GOT3 (cell line): Measurements from ENCODE around the gene MAPK1.
"Not testable (repeated sequence)": the region's sequence is repeated elsewhere in the genome, so short reads cannot be mapped to it uniquely, and the experiment has no call there.

Experiments used
- DNase-seq: peaks from one replicate; lab custom pipeline; 2025; ENCODE audit warnings: mixed read lengths; lab: John Stamatoyannopoulos, UW

Gene MAPK1

GRCh38 chr22:21754523-21754922, 112.9 kb downstream of the MAPK1 start:
- DNase-seq: no peak

GRCh38 chr22:21753374-21754111, 113.9 kb downstream of the MAPK1 start:
- no peak for DNase-seq

- DNase-seq: no peak
These were observed 115.2 kb downstream of the MAPK1 start for GRCh38 chr22:21752276-21752675.

DNA sequence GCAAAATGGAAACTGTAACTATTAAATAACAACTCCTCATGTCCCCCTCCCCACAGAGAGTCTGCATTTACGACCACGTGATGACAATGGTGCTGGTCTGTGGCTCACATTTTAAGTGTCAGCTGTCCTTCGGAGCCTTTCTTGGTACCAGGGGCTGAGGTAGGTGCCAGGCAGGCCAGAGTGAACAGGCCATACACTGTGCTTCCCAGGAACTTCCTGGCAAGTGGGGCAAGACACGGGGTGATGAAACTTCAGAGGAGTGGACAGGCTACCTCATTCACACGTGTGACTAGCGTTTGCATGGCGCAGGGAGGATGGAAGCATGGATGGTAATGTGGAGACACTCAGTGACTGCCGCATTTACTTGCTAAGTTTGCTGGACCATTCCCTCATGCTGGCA, 121.5 kb downstream of the MAPK1 start:
- no peak for DNase-seq

DNA sequence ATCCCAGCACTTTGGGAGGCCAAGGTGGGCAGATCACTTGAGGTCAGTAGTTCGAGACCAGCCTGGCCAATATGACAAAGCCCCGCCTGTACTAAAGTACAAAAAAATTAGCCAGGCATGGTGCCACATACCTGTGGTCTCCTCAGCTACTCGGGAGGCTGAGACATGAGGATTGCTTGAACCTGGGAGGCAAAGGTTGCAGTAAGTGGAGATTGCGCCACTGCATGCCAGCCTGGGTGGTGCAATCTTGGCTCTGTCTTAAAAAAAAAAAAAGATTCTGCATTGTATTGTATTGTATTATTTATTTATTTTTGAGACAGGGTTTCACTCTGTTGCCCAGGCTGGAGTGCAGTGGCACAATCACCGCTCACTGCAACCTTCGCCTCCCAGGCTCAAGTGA, 122.5 kb downstream of the MAPK1 start:
- not testable (repeated sequence) for DNase-seq

DNA sequence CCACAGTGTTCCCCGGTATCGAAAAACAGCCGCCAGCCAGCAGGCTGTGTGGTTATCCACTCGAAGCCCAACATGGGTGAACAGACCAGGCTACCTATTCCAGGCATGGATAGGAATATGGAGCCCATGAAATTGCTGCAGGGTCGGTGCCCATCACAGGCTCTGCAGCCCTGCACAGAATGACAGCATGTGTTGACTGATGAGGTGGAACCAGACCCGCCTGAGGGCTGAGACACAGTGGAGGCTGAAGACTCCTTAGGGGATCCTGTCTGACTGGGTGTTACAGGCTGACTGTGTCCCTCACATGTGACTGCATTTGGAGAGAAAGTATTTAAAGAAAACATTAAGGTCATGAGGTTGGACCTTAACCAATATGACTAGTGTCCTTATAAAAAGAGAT, 125.7 kb downstream of the MAPK1 start:
- DNase-seq: no peak

DNA sequence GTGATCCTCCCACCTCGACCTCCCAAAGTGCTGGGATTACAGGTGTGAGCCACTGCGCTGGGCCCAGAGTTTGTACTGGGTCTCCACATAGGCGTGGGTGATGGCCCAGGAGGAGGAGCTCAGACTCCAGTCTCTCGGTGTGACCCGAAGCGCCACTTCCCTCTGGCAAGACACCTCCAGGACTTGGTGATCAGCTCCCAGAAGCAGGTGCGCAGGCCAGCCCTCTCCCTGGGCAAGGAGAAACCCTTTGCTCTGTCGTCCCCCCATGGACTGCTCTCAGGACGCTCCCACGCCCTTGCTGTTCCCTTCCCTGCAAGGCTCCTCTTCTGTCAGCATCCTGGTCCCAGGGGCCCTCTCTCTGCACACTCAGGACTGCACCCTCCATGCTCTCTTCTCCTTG, 126.4 kb downstream of the MAPK1 start:
- DNase-seq: no peak

GRCh38 chr22:21739828-21740377, 127.5 kb downstream of the MAPK1 start:
- no peak for DNase-seq

- DNase-seq: no peak
These were observed 128.5 kb downstream of the MAPK1 start for GRCh38 chr22:21738966-21739365.

- DNase-seq: no peak
These were observed 129.4 kb downstream of the MAPK1 start for GRCh38 chr22:21738081-21738480.

DNA sequence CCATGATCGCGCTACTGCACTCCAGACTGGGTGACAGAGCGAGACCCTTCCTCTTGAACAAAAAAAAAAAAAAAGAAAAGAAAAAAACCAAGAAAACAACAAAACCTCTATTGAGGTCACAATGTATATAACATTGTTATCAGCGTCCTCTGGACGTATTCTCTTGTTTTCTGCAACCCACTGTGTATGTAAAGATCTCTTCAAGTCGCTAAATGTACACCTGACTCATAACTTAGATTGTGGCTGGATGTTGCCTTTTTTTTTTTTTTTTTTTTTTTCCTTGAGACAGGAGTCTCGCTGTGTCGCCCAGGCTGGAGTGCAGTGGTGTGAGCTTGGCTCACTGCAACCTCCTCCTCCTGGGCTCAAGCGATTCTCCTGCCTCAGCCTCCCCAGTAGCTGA, 130.5 kb downstream of the MAPK1 start:
- DNase-seq: no peak

- DNase-seq: no peak
These were observed 131.3 kb downstream of the MAPK1 start for GRCh38 chr22:21736084-21736642.

DNA sequence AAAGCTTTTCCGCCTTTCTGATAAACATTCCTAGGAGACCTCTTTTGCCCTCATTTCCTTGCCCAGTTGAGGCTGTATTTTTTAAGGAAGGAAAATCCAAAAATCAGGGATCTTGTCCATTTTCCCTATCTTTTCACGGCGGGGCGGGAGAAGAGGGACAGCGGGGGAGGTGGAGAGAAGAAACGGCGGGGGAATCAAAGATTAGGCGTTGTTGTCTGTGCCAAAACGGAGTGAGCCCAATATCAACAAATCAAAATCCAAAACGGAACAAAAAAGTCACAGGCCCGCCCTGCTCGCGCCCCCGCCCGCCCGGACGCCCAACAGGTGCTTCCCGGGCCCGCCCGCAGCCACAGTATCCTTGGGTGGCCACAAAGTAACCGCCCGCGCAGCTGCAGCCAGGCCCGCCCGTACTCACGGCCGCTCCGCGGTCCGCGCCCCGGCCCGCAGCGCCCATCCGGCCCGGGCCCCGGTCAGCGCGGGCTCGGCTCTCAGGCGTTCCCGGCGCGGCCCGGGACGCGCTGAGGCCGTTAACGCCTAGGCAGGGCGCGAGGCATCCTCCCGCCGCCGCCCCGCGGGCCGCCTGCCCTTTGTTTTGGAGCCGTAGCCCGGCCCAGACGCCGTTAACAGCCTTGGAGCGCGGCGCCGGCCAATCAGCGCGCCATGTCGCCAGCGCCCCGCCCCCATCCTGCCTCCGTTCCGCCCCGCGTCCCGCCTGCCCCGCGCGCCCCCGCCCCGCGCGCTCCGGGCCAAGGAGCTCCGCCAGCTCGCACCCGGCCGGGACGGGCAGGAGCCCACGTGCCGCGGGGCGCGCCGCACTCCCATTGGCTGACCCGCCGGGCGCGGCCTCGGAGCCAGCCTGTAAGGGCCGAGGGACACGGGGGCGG, 132.0 kb downstream of the MAPK1 start, which contains the start of gene YPEL1:
YPEL1 (minus strand) TSS at position 595 of the 884 bp plus-strand sequence. CDS start 25,050 bp downstream, outside the sequence.
- peak; percentile 87 for DNase-seq

DNA sequence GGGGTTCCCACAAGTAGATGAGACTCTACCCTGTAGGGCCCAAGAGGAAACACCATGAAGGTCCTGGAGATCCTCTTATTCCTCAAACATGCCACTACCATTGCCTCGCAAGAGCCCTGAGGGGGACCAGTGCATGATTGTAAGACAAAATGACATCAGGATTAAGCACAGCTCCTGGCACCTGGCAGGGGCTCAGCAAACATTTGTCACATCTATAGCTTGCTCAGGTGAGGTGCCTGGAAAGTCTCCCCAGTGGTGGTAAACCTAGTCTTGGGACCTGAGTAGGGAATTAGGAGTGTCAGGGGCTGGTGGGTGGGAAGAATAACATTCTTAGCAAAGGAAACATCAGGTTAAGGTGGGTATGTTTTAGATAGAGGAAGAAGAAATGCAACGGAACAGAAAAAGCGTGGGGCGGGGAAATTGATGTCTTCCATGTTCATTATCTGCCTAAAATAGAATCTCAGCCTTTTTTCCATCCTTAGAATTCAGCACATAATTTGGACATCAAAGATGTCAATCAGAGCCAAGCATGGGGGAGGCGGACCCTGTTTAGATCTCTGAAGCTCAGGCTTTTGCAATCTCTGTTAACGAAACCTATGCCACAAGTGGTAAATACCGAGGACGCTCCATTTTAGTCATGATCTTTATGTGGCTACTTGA, 132.8 kb downstream of the MAPK1 start:
- no peak for DNase-seq

DNA sequence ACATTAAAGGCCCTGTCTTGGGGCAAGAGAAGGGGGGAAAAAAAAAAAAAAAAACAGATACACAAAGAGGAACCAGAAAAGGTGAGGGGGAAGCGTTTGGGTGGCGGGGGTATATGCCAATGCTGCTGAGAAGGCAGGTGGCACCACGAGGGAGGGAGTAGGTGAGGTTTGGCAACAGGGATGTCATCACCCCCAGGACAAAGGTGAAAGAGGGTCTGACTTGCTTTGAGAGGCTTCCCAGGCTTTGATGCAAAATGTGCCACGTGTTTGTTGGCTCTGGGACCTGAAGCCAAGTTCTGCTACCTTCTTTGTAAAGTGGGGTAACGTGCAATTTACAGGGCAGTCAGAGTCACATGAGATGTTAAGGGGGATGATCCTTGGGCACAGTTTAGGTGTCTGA, 135.9 kb downstream of the MAPK1 start:
- no peak for DNase-seq

DNA sequence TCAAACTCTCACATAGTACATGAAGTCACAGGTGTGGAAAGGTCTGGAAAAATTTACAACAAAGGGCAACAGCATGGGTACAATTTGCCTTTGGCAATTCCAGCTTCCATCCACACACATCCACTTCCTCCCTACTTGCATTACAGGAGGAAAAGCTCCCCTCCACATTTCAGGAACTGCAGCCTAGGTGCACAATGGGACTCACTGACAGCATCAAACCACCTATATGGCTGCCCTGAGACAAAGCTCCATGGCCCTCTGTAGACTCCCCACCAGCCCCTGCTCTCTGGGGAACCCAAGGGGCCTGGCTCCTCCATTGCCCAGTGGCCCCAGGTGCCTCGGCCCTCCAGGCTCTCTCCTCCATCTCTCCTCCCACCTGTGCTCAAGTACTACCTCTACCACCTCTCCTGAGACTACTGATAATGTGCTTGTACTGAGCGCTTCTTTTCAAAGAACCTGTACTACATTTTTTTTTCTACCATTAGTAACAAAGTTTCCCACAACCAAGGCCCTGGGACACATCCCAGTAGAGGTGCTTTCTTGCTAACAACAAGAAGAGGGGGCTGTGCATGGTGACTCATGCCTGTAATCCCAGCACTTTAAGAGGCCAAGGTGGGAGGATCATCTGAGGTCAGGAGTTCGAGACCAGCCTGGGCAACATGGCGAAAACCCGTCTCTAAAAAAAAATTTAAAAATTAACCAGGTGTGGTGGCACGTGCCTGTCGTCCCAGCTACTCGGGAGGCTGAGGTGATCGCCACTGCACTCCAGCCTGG, 136.7 kb downstream of the MAPK1 start:
- no peak for DNase-seq

GRCh38 chr22:21729184-21729583, 138.3 kb downstream of the MAPK1 start:
- DNase-seq: not testable (repeated sequence)

- DNase-seq: no peak
These were observed 139.2 kb downstream of the MAPK1 start for GRCh38 chr22:21728270-21728669.

DNA sequence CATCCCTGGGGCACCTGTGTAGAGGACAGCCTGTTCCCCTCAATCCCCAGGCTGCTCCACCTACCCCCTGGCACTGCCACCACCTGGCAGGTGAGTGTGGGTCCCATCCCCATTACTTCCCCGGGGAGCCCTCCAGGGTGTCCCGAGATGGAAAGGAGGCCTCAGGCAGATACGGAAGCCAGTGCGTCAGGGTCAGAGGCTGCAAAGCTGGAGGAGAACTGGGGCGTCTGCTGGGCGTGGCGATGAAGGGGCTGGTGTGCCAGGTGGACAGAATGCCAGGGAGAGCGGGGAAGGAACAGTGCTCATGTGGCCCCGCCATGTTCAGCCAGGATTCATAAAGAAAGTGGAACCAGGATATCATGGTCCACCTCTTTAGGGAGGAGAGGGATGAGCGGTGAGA, 139.7 kb downstream of the MAPK1 start:
- DNase-seq: no peak

DNA sequence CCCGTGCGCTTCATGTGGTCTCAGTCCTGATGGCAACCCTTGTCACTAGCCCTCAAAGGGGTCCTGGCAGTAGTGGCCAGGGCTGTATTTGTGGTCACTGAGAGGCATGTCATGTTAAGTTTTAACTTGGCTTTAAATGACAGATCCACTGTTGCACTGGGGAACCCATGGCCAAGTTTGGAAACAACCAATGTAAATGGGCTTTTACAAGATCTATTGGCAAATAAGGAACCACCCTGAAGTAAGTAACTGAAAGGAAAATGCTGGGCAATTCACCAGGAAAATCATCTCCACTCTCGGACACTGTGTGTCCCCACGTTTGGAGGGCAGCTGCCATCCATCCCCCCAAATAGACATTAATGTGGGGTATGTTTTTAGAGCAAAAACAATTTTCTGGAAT, 140.3 kb downstream of the MAPK1 start:
- no peak for DNase-seq

DNA sequence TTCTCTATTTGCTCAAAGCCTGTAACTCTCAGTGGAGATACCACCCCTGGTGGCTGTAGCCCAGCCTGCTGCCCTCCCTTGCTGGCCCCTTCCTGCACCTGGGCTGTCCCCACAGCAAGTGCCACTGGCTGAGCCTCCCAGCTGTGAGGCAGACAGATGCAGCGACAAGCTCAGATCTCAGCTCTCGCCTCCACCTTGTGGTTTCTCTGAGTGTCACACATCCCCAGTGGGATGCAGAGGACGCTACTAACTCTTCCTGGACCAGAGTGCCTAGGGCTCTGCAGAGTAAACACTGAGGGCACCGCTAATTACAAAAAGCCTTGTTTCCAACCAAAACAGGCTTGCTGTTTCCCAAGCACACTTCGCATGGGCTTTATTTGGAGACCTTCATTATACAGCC, 140.8 kb downstream of the MAPK1 start:
- DNase-seq: no peak
